ENCODE data around the gene LHX3.
"Not testable (repeated sequence)": the region's sequence is repeated elsewhere in the genome, so short reads cannot be mapped to it uniquely, and the experiment has no call there.

LHX3 gene

DNA sequence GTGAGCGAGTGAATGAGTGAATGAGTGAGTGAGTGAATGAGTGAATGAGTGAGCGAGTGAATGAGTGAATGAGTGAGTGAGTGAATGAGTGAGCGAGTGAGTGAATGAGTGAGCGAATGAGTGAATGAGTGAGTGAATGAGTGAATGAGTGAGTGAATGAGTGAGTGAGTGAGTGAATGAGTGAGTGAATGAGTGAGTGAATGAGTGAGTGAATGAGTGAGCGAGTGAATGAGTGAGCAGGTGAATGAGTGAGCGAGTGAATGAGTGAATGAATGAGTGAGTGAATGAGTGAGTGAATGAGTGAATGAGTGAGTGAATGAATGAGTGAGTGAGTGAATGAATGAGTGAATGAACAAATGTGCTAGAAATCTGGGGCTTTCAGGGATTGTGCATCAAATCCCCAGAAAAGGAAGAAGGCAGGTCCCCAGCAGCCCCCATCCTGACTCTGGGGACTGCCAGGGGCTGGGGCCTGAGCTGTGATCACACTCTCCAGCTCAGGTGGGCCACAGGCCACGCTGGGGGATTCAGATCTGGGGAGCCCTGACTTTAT, 54.2 kb downstream of the LHX3 start:
- DNase-seq: not testable (repeated sequence)

DNA sequence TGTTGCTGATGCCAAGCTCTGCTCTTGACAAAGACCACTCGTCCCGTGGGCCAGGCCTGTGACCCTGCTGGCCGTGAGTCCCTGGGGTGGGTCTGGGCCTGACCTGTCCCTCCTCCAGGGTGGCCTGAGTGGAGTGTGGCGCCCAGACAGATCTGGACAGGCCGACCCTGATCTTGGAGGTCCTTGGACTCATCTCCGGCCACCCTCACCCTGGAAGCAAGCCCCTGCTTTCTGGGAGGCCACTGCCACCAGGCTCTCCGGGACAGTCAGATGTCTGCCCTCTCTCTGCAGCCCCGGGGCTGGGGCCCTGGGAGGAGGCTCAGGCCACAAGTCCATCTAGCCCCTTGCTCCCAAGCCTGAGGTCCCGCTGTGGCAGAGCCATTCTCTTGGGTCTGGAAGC, 55.1 kb downstream of the LHX3 start:
- no peak for DNase-seq

DNA sequence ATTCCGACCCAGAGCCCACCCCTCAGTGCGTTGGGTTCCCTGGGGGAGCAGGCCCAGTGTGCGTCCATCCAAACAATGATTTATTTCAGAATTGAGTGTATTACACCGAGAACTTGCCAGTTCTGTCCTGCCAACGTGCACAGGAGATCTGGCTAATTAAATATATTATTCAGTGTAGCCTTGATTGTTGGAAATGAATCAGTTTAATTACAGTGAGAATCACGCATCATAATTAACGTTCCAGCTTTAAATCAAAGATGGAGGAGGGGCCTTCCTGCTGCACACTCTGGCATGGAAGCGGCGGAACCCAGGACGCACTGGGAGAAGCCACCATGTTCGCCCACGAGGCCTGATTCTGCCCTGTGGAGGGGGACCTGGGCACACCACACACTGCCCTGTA, 55.6 kb downstream of the LHX3 start:
- DNase-seq: no peak

DNA sequence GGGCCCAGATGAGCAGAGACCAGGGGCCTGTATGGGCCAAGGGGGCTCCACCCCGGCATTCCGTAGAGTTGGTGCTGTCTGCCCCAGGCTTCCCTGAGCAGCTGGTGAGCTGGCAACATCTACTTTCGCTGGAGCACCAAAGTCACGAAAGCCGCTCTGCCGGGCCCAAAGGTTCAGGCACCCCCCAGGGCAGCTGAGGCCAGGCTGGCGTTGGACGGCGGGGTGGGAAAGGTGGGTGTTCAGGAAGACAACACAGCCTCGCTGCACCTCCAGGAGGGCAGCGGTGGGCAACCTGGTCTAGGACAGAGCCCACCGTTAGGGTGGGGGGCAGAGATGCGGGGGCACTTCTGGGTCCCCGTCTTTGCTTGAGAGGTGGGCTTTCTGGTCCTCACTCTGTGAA, 56.2 kb downstream of the LHX3 start:
- no peak for DNase-seq

DNA sequence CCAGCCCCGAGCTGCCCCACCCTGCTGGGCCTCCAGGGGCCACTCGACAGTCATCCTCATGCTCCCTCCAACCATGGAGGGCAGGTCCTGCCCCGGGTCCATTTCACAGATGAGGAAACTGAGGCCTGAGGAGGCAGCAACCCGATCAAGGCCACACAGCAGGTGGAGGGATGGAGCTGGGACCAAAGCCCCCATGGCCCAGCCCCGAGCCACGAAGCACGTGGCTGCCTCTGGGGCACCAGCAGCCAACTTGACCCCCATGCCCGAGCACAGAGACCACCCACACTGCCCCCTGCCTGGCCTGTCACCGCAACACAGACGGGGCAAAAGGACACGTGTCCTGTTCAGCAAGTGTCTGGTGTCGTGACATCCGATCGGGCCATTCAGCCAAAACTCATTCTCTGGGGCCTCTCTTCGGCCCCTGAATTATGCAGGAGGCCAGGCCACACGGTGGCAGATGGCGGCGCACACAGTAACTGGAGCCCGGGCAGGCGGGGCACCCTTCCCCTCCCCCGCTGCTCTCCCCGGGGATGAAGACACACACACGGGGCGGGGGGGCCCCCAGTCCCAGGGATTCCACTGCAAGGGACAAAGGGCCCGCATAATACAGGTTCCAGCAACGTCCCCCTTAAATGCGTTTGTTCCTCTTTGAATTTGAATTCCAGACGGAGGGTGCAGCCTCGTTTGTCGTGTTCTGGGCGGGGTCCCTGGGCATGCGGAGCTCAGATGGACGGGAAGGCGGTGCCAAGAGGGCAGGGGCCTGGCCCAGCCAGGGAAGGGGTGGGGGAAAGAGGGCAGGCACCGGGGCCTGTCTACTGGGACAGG, 56.8 kb downstream of the LHX3 start:
- no peak for DNase-seq

DNA sequence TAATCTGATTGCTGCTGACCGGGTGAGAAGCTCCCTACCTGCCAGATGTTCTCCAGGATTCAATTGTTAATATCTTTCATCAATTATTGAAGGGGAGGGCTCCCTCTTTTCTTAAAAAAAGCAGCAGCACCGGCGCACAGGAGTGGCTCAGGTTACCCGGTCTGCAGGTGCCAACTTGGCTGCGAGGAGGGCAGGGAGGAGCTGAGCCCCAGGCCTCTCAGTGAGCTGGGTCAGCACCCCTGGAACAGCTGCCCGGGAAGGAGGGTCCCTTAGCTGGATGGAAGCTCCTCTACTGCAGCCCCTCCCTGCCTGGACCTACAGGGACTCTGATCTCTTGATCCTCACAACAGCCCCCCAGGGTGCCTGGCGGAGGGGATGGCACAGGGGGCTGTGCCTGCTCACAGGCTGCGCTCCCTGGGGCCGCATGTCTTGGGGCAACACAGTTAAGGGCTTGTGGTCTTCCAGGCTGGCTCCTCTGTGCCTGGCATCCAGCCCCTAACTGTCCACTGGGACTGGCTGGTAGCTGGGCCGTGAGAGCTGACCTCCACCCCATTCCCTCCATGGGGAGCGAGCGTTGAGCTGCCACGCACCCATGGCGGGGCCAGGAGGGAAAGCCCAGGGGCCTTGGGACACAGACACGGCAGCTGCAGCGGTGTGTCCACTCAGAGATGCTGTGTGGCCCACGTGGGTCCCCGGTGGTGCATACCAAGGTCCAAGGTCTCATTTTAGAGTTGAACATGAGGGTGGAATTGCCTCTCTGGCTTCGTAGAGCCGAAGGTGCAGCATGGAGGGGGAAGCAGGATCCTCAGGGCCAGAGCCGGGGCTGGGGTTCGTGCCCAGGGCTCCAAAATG, 57.7 kb downstream of the LHX3 start:
- DNase-seq: no peak
